Measurements from ENCODE around the gene BLVRA.

DNA sequence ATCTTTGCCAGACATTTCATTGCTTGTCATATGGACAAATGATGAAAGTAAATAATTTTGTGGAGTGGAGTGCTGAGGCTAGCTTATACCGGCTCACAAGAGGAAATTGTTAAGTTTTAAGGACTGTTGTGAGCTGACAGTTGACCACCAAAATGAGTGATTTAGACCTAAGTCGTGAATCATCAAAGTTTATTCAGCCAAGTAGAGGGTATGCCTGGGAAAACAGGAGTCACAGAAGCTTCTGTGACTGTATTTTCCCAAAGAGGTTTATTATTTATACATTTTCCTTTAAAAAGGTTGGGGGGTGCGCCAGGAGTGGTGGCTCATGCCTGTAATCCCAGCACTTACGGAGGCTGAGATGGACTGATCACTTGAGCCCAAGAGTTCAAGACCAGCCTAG is 89.0 kb downstream of the BLVRA start:
- TF ChIP-seq, protein P1, sequence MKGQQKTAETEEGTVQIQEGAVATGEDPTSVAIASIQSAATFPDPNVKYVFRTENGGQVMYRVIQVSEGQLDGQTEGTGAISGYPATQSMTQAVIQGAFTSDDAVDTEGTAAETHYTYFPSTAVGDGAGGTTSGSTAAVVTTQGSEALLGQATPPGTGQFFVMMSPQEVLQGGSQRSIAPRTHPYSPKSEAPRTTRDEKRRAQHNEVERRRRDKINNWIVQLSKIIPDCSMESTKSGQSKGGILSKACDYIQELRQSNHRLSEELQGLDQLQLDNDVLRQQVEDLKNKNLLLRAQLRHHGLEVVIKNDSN (IDR thresholded peaks at IDR 0.05): no peak
- no peak for TF ChIP-seq MAX (IDR thresholded peaks at IDR 0.05)
- no peak for TF ChIP-seq CEBPB (IDR thresholded peaks at IDR 0.05)
- TF ChIP-seq RAD21 (IDR thresholded peaks at IDR 0.05; ENCODE audit: low read depth): no peak
